CD4-positive, alpha-beta T cell (primary cell): ENCODE data around the gene RYK. TPM values are rescaled to one million over a fixed set of nuclear protein-coding genes. Genes with fewer than 3 reads are reported as not detected.

Experiments used
- ATAC-seq: fragments of 200-7000 bp; cut with Tn5 transposase; one replicate; pipeline ENCODE4 v1.10.0; 2022; ENCODE audit warnings: mild to moderate bottlenecking; ENCODE audit not compliant: poor library complexity
- CTCF ChIA-PET: fragments of 350-600 bp; sonication (Branson Sonifier 250); formaldehyde crosslinking; loops from one replicate; lab custom pipeline; 2021; ENCODE audit warnings: antibody characterized with exemption, inconsistent platforms; lab: Charles Lee
- POLR2A ChIA-PET: fragments of 350-600 bp; sonication (Branson Sonifier 250); formaldehyde crosslinking; loops from one replicate; lab custom pipeline; 2021; ENCODE audit warnings: antibody characterized with exemption, inconsistent platforms; lab: Charles Lee
- DNase-seq, 14 experiments: peaks; one replicate each; pipeline ENCODE4 v3.0.0-alpha.2; 2013 to 2020; ENCODE audit warnings: mixed read lengths in 2 of 14
- H3K27ac ChIP-seq, 2 donors: one replicate each; pipeline versions ENCODE4 v1.5.1 to v1.7.0; 2013; ENCODE audit warnings: low read length in 2 of 2, low read depth in 1 of 2, mild to moderate bottlenecking in 1 of 2
- H3K27me3 ChIP-seq, 2 experiments: 1 replicate in 1 of 2; 2 replicates in 1 of 2; pipeline versions ENCODE4 v1.6.1 to v1.7.0; 2013; ENCODE audit warnings: low read length in 2 of 2, control low read depth in 1 of 2, mild to moderate bottlenecking in 1 of 2, moderate library complexity in 1 of 2; ENCODE audit not compliant: insufficient read depth in 2 of 2, control insufficient read depth in 1 of 2
- H3K36me3 ChIP-seq: one replicate; pipeline ENCODE4 v1.6.1; 2013; ENCODE audit warnings: low read length, control low read depth; ENCODE audit not compliant: insufficient read depth
- H3K4me1 ChIP-seq: one replicate; pipeline ENCODE4 v1.6.1; 2013; ENCODE audit warnings: low read length, control low read depth; ENCODE audit not compliant: insufficient read depth
- H3K4me3 ChIP-seq: one replicate; pipeline ENCODE4 v1.5.1; 2013; ENCODE audit warnings: mild to moderate bottlenecking, low read length, moderate library complexity
- H3K9me3 ChIP-seq, 2 experiments: 1 replicate in 1 of 2; 2 replicates in 1 of 2; pipeline versions ENCODE4 v1.6.1 to v1.7.0; 2013; ENCODE audit warnings: low read length in 2 of 2, mild to moderate bottlenecking in 2 of 2, control low read depth in 1 of 2, moderate library complexity in 1 of 2; ENCODE audit not compliant: control insufficient read depth in 1 of 2, insufficient read depth in 1 of 2
- H3K27ac Mint-ChIP-seq: one replicate; pipeline ENCODE4 v1.8.0; 2020; ENCODE audit warnings: mixed read lengths
- H3K27me3 Mint-ChIP-seq: one replicate; pipeline ENCODE4 v1.8.0; 2021; ENCODE audit warnings: mixed read lengths
- H3K36me3 Mint-ChIP-seq: one replicate; pipeline ENCODE4 v1.8.0; 2021; ENCODE audit warnings: low read depth, mixed read lengths
- H3K4me1 Mint-ChIP-seq: one replicate; pipeline ENCODE4 v1.8.0; 2021; ENCODE audit warnings: low read depth, mixed read lengths
- H3K4me3 Mint-ChIP-seq: one replicate; pipeline ENCODE4 v1.8.0; 2020; ENCODE audit warnings: mild to moderate bottlenecking, mixed read lengths
- H3K9me3 Mint-ChIP-seq: one replicate; pipeline ENCODE4 v1.8.0; 2020; ENCODE audit warnings: mixed read lengths
- CTCF ChIP-seq: fragments of 200-600 bp; IDR thresholded peaks from one replicate; pipeline ENCODE4 v1.8.0; 2022; ENCODE audit warnings: antibody characterized with exemption, mild to moderate bottlenecking
- intact Hi-C, 2 experiments: fragments of 100-400 bp; cut with DNase I in 1 of 2; cut with micrococcal nuclease in 1 of 2; formaldehyde crosslinking; loops; one replicate each; pipeline versions ENCODE4 v1.15.1 to v1.9.0; 2023 to 2025; cut with DNase I, micrococcal nuclease
- total RNA-seq, 174 experiments: library from RNA in 2 of 174; stranded (reverse) in 2 of 174; gene quantifications; one replicate each; pipeline ENCODE4 v1.2.3 and lab custom pipeline; 2021 to 2026

Gene RYK
- total RNA-seq, 2 experiments from 2014 or later = 57.6 to 59.2 TPM

- H3K4me1 ChIP-seq = peaks cover 15% of the 10 kb centered on the region
- H3K36me3 Mint-ChIP-seq = peaks cover 17% of the 10 kb centered on the region
- H3K27ac Mint-ChIP-seq = peak overlapping the region; percentile 73
- DNase-seq (no peak), ATAC-seq (no peak)
- peaks cover 52% of the 10 kb centered on the region for H3K4me1 Mint-ChIP-seq
- POLR2A ChIA-PET = interaction anchor here (1.2 kb wide), 1 partner anchor 235 kb away, joined by 3 read pairs; no protein-coding TSS in a partner anchor
- no peak for TF ChIP-seq CTCF
- peak overlapping the region; percentile 75 for H3K4me3 Mint-ChIP-seq
- no peaks in the 10 kb centered on the region for H3K9me3 Mint-ChIP-seq
- H3K27ac ChIP-seq = no peak overlapping the region
- no peaks in the 10 kb centered on the region for H3K27me3 ChIP-seq
- no peaks in the 10 kb centered on the region for H3K27me3 Mint-ChIP-seq
- CTCF ChIA-PET = interaction anchor here (2.9 kb wide), 1 partner anchor 40 kb away, joined by 11 read pairs; no protein-coding TSS in a partner anchor
- no peaks in the 10 kb centered on the region for H3K9me3 ChIP-seq
- intact Hi-C loops = loop anchor here (5.0 kb wide), 4 partner anchors 40 to 1530 kb away; partner anchors contain the start of gene NPHP3 (in 1 of the 2)
- H3K36me3 ChIP-seq = no peaks in the 10 kb centered on the region
- no peak overlapping the region for H3K4me3 ChIP-seq
These were observed 2.1 kb upstream of the RYK start for GRCh38 chr3:134252766-134253165.

- peaks cover 15% of the 10 kb centered on the region for H3K4me1 ChIP-seq
- no peak for ATAC-seq
- Mint-ChIP-seq H3K27ac (peak overlapping the region; percentile 92), H3K36me3 (peaks cover 23% of the 10 kb centered on the region), H3K9me3 (no peaks in the 10 kb centered on the region), H3K4me3 (peak overlapping the region; percentile 88), H3K4me1 (peaks cover 60% of the 10 kb centered on the region), H3K27me3 (no peaks in the 10 kb centered on the region)
- H3K27me3 ChIP-seq = no peaks in the 10 kb centered on the region
- POLR2A ChIA-PET = interaction anchor here (0.8 to 1.2 kb wide), 2 partner anchors 123 to 236 kb away, joined by 3 read pairs; partner anchors contain the start of gene AMOTL2
- H3K9me3 ChIP-seq = no peaks in the 10 kb centered on the region
- TF ChIP-seq CTCF = no peak
- no peak overlapping the region for H3K4me3 ChIP-seq
- H3K36me3 ChIP-seq = no peaks in the 10 kb centered on the region
- CTCF ChIA-PET = interaction anchor here (2.9 kb wide), 1 partner anchor 39 kb away, joined by 11 read pairs; no protein-coding TSS in a partner anchor
- DNase-seq = no peak
- H3K27ac ChIP-seq = no peak overlapping the region
- intact Hi-C loops = loop anchor here (2.0 to 5.0 kb wide), 6 partner anchors 40 to 1530 kb away; partner anchors contain the start of genes ANAPC13 (in 1 of the 2), CEP63 (in 1 of the 2) and NPHP3 (in 1 of the 2)
These were observed 1.2 kb upstream of the RYK start for GRCh38 chr3:134251731-134252391.

DNA sequence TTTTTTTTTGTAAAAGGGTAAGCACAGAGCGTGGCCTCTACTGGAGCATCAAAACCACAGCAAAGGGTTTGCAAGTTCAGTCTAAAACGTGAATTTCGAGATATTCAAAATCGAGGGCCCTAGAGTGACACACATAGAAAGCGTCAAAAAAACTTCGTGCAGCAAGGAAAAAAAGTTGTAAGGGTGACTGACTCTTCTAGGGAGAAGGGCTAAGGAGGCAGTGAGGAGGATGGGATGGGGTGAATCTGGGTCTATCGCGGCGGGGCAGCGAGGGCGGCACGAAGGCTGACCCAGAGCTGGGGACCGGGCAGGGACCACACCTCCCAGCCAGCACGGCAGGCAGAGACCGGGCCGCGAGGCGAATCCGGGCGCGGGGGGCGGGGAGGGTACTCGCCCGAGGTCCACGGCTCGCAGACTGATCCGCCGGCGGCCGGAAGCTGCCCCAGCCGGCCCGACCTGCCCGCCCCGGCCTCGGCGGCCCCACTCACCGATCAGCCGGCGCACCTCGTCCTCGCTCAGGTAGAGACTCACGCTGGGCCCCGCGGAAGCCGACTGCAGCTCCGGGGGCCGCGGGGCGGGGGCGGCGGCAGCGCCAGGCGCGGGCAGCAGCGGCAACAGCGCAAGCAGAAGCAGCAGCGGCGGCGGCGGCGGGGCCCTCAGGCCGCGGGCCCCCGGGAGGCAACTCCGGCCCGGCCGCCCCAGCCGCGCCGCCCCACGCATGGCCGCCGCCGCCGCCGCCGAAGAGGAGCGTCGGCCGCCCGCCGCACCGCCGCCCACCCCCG is 533 bp downstream of the RYK start:
- H3K4me1 Mint-ChIP-seq = peaks cover 63% of the 10 kb centered on the region
- CTCF ChIA-PET = interaction anchor here (2.1 to 2.9 kb wide), 2 partner anchors 9 to 37 kb away, joined by 7 to 11 read pairs; no protein-coding TSS in a partner anchor
- POLR2A ChIA-PET = interaction anchor here (0.7 to 1.9 kb wide), 8 partner anchors 9 to 236 kb away, joined by 3 to 22 read pairs (median 4); partner anchors contain the start of genes ANAPC13 and CEP63
- Histone ChIP-seq H3K4me1 (peaks cover 19% of the 10 kb centered on the region), H3K27me3 (no peaks in the 10 kb centered on the region), H3K4me3 (peak overlapping the region; percentile 67), H3K9me3 (no peaks in the 10 kb centered on the region), H3K36me3 (no peaks in the 10 kb centered on the region), H3K27ac (peak overlapping the region; percentile 38 to 68)
- H3K27ac Mint-ChIP-seq = peak overlapping the region; percentile 96
- peak overlapping the region; percentile 97 for H3K4me3 Mint-ChIP-seq
- TF ChIP-seq CTCF = no peak
- no peaks in the 10 kb centered on the region for H3K27me3 Mint-ChIP-seq
- DNase-seq (peak in 13 of 14 experiments; percentile 5 to 74 (median 43)), ATAC-seq (peak; percentile 79)
- intact Hi-C loops = loop anchor here (2.0 to 10.0 kb wide), 7 partner anchors 38 to 1528 kb away; partner anchors contain the start of genes ANAPC13 (in 1 of the 2), CEP63 (in 1 of the 2), NPHP3 (in 1 of the 2) and SRPRB (in 1 of the 2)
- no peaks in the 10 kb centered on the region for H3K9me3 Mint-ChIP-seq
- H3K36me3 Mint-ChIP-seq = peaks cover 32% of the 10 kb centered on the region
